ENCODE data around the gene ZNF692. TPM values are rescaled to one million over a fixed set of nuclear protein-coding genes. Genes with fewer than 3 reads are reported as not detected.
A peak's percentile ranks its signal among the peaks of the same experiment; 100 is the strongest.

ZNF692 gene, protein sequence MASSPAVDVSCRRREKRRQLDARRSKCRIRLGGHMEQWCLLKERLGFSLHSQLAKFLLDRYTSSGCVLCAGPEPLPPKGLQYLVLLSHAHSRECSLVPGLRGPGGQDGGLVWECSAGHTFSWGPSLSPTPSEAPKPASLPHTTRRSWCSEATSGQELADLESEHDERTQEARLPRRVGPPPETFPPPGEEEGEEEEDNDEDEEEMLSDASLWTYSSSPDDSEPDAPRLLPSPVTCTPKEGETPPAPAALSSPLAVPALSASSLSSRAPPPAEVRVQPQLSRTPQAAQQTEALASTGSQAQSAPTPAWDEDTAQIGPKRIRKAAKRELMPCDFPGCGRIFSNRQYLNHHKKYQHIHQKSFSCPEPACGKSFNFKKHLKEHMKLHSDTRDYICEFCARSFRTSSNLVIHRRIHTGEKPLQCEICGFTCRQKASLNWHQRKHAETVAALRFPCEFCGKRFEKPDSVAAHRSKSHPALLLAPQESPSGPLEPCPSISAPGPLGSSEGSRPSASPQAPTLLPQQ
- polyA plus RNA-seq (2013, experiment 1 of 2): 15.1 TPM
- 15.0 TPM for polyA plus RNA-seq (2013, experiment 2 of 2)

DNA sequence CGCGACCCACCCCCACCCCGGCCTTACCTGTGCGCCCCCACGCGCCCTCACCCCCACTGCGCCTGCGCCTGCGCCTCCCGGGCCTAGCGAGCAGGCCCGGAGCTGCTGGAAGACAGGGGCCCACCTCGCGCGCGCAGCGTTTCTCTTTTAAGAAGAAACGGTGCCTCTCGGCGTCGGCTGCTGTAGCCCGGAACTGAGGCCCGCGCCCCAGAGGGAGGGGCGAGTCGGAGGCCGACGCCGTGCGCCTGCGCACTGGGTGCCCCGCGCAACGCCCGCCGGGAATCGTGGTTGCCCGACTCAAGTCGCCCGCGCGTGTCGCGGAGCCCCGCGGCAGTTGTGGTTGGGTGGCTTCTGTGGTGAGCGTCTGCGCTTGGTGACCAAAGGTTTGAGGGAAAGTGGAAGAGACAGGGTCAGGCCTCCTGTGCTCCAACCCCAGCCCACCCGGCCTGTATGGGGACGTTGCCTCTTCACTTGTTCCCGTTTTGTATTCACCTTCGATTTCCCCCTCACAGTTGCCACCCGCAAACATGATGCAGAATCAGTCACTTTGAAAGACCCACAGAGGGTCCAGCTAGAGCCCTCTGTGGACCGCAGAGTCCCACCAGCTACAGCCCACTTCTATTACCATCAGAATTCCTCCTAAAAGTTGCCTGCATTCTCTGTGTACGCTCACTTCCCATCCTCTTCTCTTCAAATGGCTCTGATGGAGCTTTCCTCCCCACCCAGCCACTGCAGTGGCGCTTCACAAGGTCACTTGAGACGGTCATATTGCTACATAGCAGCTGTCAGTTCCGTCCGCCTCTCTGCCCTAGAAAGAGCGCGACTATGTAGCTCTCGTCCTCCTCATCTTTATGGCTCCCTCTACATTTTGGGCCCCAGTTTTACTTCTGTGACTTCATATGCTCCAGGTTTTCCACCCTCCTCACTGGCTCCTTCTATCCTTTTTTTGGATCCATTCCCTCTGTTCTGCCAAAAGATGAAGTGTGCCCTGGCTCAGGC, at the start of gene ZNF692:
ZNF692 (minus strand) TSS at position 195 of the 999 bp plus-strand sequence. CDS start 776 bp downstream, outside the sequence.
- peak; percentile 98 for DNase-seq
- peaks cover 2% of the 10 kb centered on the region for H3K79me1 ChIP-seq (ENCODE audit: low read length)
- WGBS (ENCODE audit: extremely low coverage, insufficient coverage, low lambda C conversion rate): no CpG with 5 or more reads among the region's 62 CpGs

DNA sequence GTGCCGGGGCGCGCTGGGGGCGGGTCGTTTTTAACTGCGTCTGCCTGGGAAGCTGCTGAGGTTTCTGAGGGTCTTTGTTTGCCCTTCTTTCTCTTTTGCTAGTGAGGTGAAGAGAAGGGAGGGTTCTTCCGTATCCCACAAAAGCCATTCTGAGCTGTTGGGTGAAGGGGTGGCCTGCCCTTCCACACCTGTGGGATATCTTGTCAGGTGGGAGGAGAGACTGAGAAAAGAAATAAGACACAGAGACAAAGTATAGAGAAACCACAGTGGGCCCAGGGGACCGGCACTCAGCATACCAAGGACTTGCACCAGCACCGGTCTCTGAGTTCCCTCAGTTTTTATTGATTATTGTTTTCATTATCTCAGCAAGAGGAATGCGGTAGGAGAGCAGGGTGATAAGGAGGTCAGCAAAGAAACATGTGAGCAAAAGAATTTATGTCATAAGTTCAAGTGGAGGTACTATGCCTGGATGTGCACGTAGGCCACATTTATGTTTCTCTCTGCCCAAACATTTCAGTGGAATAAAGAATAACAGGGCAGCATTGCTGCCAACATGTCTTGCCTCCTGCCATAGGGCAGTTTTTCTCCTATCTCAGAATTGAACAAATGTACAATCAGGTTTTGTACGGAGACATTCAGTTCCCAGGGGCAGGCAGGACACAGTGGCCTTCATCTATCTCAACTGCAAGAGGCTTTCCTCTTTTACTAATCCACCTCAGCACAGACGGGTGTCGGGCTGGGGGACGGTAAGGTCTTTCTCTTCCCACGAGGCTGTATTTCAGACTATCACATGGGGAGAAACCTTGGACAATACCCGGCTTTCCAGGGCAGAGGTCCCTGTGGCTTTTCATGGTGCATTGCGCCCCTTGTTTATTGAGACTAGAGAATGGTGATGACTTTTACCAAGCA, 48.1 kb upstream of the ZNF692 start:
- no peak overlapping the region for H4K5ac ChIP-seq (ENCODE audit: low read length)
- no peak for DNase-seq
- no peak overlapping the region for H4K8ac ChIP-seq (ENCODE audit: low read depth, low read length)
- WGBS (ENCODE audit: extremely low coverage, insufficient coverage, low lambda C conversion rate): no CpG with 5 or more reads among the region's 18 CpGs
- H3K4me2 ChIP-seq (ENCODE audit: low read length): peak overlapping the region; percentile 82
- H3K4ac ChIP-seq (ENCODE audit: low read depth, low read length): peak overlapping the region; percentile 75
- H3K56ac ChIP-seq (ENCODE audit: low read length): peak overlapping the region; percentile 94
- no peak overlapping the region for H2AK5ac ChIP-seq (ENCODE audit: low read length)
- no peak overlapping the region for H3K23ac ChIP-seq (ENCODE audit: low read length)
- H3K27ac ChIP-seq (ENCODE audit: low read depth, low read length): peak overlapping the region; percentile 29
- H3K4me1 ChIP-seq (ENCODE audit: control insufficient read depth, low read depth, low read length): peaks cover 2% of the 10 kb centered on the region
- peak overlapping the region; percentile 40 for H3K4me3 ChIP-seq (ENCODE audit: low read length)
- H3K27me3 ChIP-seq (ENCODE audit: insufficient read depth, low read length, poor library complexity): no peaks in the 10 kb centered on the region
- peak overlapping the region; percentile 44 for H3K18ac ChIP-seq (ENCODE audit: low read length)
- H3K79me1 ChIP-seq (ENCODE audit: low read length): peaks cover 8% of the 10 kb centered on the region
- H3K79me2 ChIP-seq (ENCODE audit: control insufficient read depth, insufficient read depth, low read length): peaks cover 12% of the 10 kb centered on the region
- no peak overlapping the region for H2BK15ac ChIP-seq (replicated peaks; ENCODE audit: low read depth)
- no peaks in the 10 kb centered on the region for H3K36me3 ChIP-seq (ENCODE audit: control insufficient read depth, insufficient read depth, low read length)
- H3K9ac ChIP-seq (ENCODE audit: low read length): peak overlapping the region; percentile 79
- H2BK5ac ChIP-seq (ENCODE audit: low read length): peak overlapping the region; percentile 7
- no peak overlapping the region for H2BK120ac ChIP-seq (ENCODE audit: low read depth, low read length)

More for the DNA sequence above, at the start of gene ZNF692:
- H3K36me3 ChIP-seq (ENCODE audit: control insufficient read depth, insufficient read depth, low read length): no peaks in the 10 kb centered on the region
- H3K9ac ChIP-seq (ENCODE audit: low read length): peak within 1 kb of the TSS; percentile 97
- peak within 1 kb of the TSS; percentile 17 for H4K5ac ChIP-seq (ENCODE audit: low read length)
- H3K4ac ChIP-seq (ENCODE audit: low read depth, low read length): peak within 1 kb of the TSS; percentile 25
- peak within 1 kb of the TSS; percentile 69 for H4K8ac ChIP-seq (ENCODE audit: low read depth, low read length)
- H2BK120ac ChIP-seq (ENCODE audit: low read depth, low read length): no peak within 1 kb of the TSS
- peak within 1 kb of the TSS; percentile 77 for H3K4me2 ChIP-seq (ENCODE audit: low read length)
- H3K79me2 ChIP-seq (ENCODE audit: control insufficient read depth, insufficient read depth, low read length): no peaks in the 10 kb centered on the region
- H2BK15ac ChIP-seq (replicated peaks; ENCODE audit: low read depth): no peak within 1 kb of the TSS
- no peak within 1 kb of the TSS for H2AK5ac ChIP-seq (ENCODE audit: low read length)
- peak within 1 kb of the TSS; percentile 78 for H3K4me3 ChIP-seq (ENCODE audit: low read length)
- peak within 1 kb of the TSS; percentile 78 for H3K18ac ChIP-seq (ENCODE audit: low read length)
- no peaks in the 10 kb centered on the region for H3K27me3 ChIP-seq (ENCODE audit: insufficient read depth, low read length, poor library complexity)
- peaks cover 3% of the 10 kb centered on the region for H3K4me1 ChIP-seq (ENCODE audit: control insufficient read depth, low read depth, low read length)
- H3K56ac ChIP-seq (ENCODE audit: low read length): peak within 1 kb of the TSS; percentile 98
- H3K23ac ChIP-seq (ENCODE audit: low read length): peak within 1 kb of the TSS; percentile 30
- H2BK5ac ChIP-seq (ENCODE audit: low read length): peak within 1 kb of the TSS; percentile 69
- H3K27ac ChIP-seq (ENCODE audit: low read depth, low read length): peak within 1 kb of the TSS; percentile 30

DNA sequence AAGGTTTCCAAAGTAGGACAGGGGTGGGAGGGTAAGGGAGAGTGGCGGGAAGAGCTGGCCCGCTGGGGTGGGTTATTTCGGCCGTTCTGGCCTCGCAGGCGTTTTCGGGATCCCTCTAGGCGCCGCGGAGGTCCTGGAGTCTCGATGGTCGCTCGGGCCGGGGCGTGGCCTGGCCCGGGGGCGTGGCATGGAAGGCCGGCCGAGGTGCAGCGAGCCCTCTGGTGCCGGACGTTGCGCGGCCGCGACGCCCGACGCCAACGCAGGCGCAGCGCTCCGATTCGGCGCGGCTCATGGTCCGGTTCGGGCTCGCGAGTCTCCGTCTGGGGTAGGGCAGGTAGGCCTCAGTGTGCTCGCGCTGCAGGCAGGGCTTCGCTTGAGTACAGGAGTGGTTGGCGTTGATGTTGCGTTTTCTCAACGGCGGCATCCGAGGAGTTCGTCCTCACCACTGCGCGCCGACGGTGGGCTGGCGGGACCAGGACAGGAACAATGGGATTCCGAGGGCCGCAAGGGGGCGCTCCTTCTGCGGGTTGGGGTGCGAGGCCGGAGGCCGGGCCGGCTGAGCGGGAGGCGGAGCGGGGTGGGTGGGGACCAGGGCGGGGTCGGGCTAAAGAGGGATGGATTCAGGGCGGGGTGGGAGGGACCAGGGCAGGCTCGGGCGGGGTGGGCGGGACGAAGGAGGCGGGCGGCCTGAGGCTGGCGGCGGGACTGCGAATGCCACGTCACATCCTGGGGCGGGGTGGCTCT, 47.3 kb upstream of the ZNF692 start, which contains the start of gene PGBD2:
PGBD2 (plus strand) TSS at position 227 of the 744 bp plus-strand sequence. CDS start 7,628 bp downstream, outside the sequence.
- Histone ChIP-seq H4K8ac (ENCODE audit: low read depth, low read length) (no peak within 1 kb of the TSS), H2AK5ac (ENCODE audit: low read length) (peak within 1 kb of the TSS; percentile 43), H4K5ac (ENCODE audit: low read length) (peak within 1 kb of the TSS; percentile 96), H3K79me1 (ENCODE audit: low read length) (peaks cover 8% of the 10 kb centered on the region), H3K9ac (ENCODE audit: low read length) (peak within 1 kb of the TSS; percentile 79), H3K4me2 (ENCODE audit: low read length) (peak within 1 kb of the TSS; percentile 84), H3K18ac (ENCODE audit: low read length) (peak within 1 kb of the TSS; percentile 44), H3K36me3 (ENCODE audit: control insufficient read depth, insufficient read depth, low read length) (no peaks in the 10 kb centered on the region), H3K4ac (ENCODE audit: low read depth, low read length) (peak within 1 kb of the TSS; percentile 63), H3K27ac (ENCODE audit: low read depth, low read length) (peak within 1 kb of the TSS; percentile 29), H2BK120ac (ENCODE audit: low read depth, low read length) (no peak within 1 kb of the TSS), H3K4me3 (ENCODE audit: low read length) (peak within 1 kb of the TSS; percentile 63), H3K23ac (ENCODE audit: low read length) (no peak within 1 kb of the TSS), H2BK5ac (ENCODE audit: low read length) (peak within 1 kb of the TSS; percentile 84), H3K4me1 (ENCODE audit: control insufficient read depth, low read depth, low read length) (peaks cover 2% of the 10 kb centered on the region), H3K27me3 (ENCODE audit: insufficient read depth, low read length, poor library complexity) (no peaks in the 10 kb centered on the region), H2BK15ac (replicated peaks; ENCODE audit: low read depth) (no peak within 1 kb of the TSS), H3K56ac (ENCODE audit: low read length) (peak within 1 kb of the TSS; percentile 97), H3K79me2 (ENCODE audit: control insufficient read depth, insufficient read depth, low read length) (peaks cover 12% of the 10 kb centered on the region)
- DNase-seq: peak; percentile 96
- WGBS (ENCODE audit: extremely low coverage, insufficient coverage, low lambda C conversion rate): no CpG with 5 or more reads among the region's 80 CpGs

DNA sequence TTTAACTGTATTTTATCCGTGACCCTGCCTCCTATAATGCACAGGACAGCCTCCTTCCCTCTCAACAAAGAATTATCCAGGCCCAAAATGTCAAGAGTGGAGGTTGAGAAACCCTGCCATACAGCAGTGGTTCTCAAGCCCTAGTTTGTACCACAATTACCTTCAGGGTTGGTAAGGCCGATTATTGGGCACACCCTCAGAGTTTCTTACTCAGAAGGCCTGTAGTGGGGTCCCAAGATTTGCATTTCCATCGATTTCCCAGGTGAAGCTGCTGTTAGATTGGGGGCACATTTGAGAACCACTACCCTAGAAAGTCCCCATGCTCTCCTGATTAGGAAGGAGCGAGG, 46.8 kb upstream of the ZNF692 start:
- Histone ChIP-seq H3K23ac (ENCODE audit: low read length) (no peak overlapping the region), H3K9ac (ENCODE audit: low read length) (peak overlapping the region; percentile 73), H3K79me2 (ENCODE audit: control insufficient read depth, insufficient read depth, low read length) (peaks cover 12% of the 10 kb centered on the region), H3K27me3 (ENCODE audit: insufficient read depth, low read length, poor library complexity) (no peaks in the 10 kb centered on the region), H3K4me3 (ENCODE audit: low read length) (peak overlapping the region; percentile 32), H2AK5ac (ENCODE audit: low read length) (peak overlapping the region; percentile 43), H3K4me1 (ENCODE audit: control insufficient read depth, low read depth, low read length) (peaks cover 2% of the 10 kb centered on the region), H4K8ac (ENCODE audit: low read depth, low read length) (no peak overlapping the region), H3K27ac (ENCODE audit: low read depth, low read length) (no peak overlapping the region), H3K4ac (ENCODE audit: low read depth, low read length) (peak overlapping the region; percentile 63), H3K79me1 (ENCODE audit: low read length) (peaks cover 8% of the 10 kb centered on the region), H3K4me2 (ENCODE audit: low read length) (peak overlapping the region; percentile 28), H2BK120ac (ENCODE audit: low read depth, low read length) (no peak overlapping the region), H2BK5ac (ENCODE audit: low read length) (no peak overlapping the region), H4K5ac (ENCODE audit: low read length) (peak overlapping the region; percentile 96), H3K56ac (ENCODE audit: low read length) (peak overlapping the region; percentile 87), H3K18ac (ENCODE audit: low read length) (peak overlapping the region; percentile 40), H3K36me3 (ENCODE audit: control insufficient read depth, insufficient read depth, low read length) (no peaks in the 10 kb centered on the region), H2BK15ac (replicated peaks; ENCODE audit: low read depth) (no peak overlapping the region)
- no peak for DNase-seq
- no CpG with 5 or more reads among the region's 4 CpGs for WGBS (ENCODE audit: extremely low coverage, insufficient coverage, low lambda C conversion rate)
